ENCODE results near the gene PDGFC.

PDGFC gene

DNA sequence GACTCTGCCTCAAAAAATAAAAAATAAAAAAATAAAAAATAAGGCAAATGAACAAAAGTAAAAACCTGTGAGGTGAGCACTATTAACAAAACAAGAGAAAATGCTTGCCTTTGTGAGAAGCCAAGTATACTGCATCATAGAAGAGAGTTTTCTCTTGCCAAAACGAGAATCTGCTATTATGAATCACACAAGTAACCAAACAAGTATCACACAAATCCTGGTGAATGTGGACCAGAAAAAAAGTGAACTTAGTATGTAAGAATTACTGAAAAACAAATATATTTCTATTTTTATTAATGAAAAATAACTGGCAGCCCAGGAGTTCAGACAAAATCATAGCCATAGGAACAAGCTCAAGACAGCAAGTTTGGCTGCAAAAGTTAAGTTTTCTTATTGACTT is 193.5 kb downstream of the PDGFC start:
- in situ Hi-C loops (cut with HindIII; ENCODE audit: low pct_ligation_motif_present, low pct_unique_long_range_greater_than_20kb, low sequenced_read_pairs), result no loop called here
- no peak for DNase-seq

DNA sequence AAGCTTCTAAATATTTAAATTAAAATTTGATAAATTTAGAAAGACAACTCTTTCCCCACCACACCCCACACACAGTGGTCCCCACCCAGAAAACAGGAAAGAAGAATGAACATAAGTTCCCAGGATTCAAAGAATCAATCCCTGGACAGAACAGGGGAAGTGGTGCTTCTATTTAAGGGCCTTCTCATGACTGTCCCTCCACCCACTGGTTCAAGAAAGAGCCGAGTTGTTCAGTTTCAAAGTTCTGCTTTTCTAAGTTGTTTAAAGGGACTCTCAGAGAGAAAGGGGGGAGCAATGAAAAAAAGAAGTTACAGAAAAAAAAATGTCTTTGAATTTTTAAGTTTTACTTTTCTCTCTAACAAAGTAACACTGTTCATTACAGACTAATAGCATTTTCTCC is 195.8 kb downstream of the PDGFC start:
- DNase-seq, result no peak

DNA sequence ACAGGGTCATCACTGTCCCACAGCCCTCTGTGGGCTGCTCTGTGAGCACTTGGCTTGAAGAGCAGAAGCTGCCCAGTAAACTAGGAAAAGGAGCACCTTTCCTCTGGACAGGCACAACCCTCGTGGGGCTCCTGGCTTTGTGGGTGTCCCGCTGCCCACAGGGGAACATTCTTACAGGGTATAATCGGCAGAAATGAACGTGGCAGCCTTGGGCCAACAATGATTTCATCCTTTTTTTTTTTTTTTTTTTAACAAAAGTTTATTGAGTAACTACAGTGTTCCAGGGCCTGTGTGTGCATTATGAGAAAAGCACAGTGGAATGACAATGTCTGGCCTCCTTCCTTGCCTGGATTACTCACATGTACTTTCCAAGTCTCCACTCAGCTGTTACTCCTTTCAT is 197.2 kb downstream of the PDGFC start:
- DNase-seq, result peak; percentile 69
- in situ Hi-C loops (cut with HindIII; ENCODE audit: low pct_ligation_motif_present, low pct_unique_long_range_greater_than_20kb, low sequenced_read_pairs), result no loop called here

More for the DNA sequence above, 195.8 kb downstream of the PDGFC start:
- in situ Hi-C loops (cut with HindIII; ENCODE audit: low pct_ligation_motif_present, low pct_unique_long_range_greater_than_20kb, low sequenced_read_pairs), result no loop called here

DNA sequence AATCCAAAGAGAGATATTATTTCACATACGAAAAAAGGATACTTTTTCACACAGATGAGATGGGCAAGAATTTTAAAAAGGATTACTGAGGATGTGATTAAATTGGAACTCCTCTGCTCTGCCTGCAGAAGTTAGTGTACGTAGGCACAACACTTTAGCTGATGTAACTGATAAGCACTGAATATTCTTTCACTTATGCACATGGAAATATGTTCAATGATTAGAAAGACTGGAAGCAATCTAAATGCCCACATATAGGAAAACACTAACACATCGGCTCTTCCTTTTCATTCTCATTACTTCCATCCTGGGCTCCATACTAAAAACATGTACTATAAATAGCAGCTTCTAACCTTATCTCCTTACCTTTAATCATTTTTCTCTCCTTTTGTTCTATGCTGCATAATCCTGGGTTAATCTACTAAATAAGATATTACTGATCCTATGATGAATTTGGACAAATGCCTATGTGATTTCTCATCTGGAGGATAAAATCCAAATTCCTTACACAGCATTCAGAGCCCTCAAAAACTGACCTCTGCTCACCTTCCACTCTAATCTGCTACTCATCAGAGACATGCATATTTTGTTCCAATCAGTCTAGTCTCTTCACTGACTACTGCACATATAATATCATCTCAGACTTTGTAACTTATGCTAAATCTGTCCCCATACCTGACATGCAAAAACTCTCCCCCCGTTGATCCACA is 197.8 kb downstream of the PDGFC start:
- in situ Hi-C loops (cut with HindIII; ENCODE audit: low pct_ligation_motif_present, low pct_unique_long_range_greater_than_20kb, low sequenced_read_pairs), result no loop called here

DNA sequence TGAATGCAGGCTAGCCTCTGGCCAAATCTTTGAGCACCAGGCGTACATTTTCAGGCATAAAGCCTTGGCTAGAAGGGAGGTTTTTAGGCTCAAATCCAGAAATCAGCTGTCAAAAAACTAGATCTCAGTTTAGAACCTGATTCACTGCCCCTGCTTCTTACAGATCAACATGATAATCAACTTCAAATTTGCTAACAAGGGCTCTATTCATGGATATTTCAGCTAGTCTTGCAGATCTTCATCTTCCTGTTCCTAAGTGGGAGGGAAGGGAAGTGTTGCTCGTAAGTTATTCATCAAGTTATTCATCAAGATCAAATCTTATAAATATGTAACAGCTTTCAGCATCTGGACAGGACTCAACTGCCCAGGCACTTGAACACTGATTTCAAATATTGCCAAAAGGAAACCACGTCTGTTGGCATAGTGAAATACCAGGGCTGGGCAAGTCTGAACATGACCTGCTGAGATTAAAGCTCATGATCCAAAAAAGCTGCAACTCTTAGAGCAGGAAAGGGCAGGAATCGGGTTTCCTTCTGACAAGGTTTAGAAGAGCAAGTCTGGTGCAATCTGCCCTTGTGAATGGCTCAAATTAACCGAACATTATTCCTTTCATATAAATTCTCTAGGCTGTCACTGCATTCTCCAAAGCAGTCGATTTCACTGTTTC is 200.3 kb downstream of the PDGFC start:
- DNase-seq, result peak; percentile 87
- in situ Hi-C loops (cut with HindIII; ENCODE audit: low pct_ligation_motif_present, low pct_unique_long_range_greater_than_20kb, low sequenced_read_pairs), result no loop called here

More for the DNA sequence above, 197.8 kb downstream of the PDGFC start:
- peak; percentile 27 for DNase-seq

DNA sequence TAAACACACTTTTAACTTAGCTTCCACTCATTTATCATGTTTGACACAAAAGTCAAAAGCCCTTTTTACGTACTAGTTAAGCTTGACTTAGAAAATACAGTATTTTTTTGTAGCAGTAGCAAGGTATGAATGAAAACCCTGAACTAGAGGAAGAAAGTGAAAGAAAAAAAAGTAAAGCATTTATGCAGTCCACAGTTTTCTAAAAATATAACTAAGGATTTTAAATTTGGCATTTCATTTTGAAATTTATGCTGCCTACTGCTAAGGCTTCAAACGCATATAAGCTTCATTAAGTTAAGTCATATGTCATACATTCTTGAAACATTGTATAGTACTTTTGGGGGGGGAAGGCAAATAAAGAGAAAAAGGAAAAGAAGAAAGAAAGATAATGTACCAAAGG is 201.5 kb downstream of the PDGFC start:
- no peak for DNase-seq
- in situ Hi-C loops (cut with HindIII; ENCODE audit: low pct_ligation_motif_present, low pct_unique_long_range_greater_than_20kb, low sequenced_read_pairs), result no loop called here

DNA sequence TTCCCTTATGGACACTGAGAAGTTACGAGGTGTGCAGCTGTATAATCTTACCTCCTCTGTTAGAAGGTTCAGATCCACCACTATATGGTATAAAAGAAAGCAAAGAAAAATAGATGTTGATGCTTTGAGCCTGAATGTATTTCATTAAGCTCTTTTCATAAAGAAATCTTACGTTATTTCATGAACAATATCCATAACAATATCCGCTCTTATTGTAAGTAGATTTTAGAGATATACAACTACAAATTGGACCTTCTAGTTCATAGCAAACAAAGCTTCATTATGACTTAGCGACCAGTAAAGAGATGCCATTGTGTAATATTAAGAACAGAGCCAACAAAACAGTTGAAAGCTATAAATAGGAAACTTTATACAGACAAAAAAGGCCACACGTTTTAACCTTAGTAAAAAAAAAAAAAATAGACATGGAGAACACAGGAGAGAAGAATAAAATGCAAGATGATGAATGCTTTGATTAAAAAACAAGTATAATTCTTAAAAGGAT is 203.6 kb downstream of the PDGFC start:
- in situ Hi-C loops (cut with HindIII; ENCODE audit: low pct_ligation_motif_present, low pct_unique_long_range_greater_than_20kb, low sequenced_read_pairs), result no loop called here

DNA sequence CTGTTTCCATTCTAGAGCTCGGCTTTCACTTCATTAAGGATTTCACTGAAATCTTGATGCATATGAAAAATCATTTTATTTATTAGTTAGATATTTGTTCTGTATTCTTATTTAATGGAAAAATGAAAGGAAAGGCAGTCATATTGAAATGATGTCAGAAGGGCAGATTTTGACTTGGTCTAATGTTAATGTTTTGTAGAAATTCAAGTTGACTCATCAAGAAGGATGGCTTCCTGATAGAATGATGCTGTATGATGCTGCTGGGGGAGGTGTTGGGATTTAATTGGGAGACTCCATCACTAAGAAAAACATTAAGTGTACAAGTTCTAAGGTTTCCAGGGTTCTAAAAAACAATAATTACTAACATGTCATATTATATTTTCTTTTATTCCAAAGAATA is 204.8 kb downstream of the PDGFC start:
- peak; percentile 35 for DNase-seq

More for the DNA sequence above, 203.6 kb downstream of the PDGFC start:
- DNase-seq, result no peak

DNA sequence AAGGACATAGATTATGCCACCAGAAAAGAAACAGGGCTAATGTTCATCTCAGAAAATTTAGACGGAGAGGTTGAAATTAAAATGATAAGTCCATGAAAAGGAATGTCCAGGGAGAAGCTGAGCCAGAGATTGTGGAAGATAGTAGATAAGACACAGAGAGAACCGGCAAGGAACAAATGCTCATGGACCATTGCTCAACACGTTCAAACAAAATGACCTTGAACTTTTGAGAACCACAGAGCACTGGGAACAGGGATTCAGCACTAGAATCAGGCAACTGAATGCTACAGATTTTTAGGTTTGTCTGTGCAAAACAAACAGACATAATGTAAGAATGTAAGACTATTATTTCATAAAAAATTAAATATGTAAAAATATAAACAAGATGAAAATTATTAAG is 206.3 kb downstream of the PDGFC start:
- no peak for DNase-seq
- in situ Hi-C loops (cut with HindIII; ENCODE audit: low pct_ligation_motif_present, low pct_unique_long_range_greater_than_20kb, low sequenced_read_pairs), result no loop called here

More for the DNA sequence above, 204.8 kb downstream of the PDGFC start:
- in situ Hi-C loops (cut with HindIII; ENCODE audit: low pct_ligation_motif_present, low pct_unique_long_range_greater_than_20kb, low sequenced_read_pairs), result no loop called here

DNA sequence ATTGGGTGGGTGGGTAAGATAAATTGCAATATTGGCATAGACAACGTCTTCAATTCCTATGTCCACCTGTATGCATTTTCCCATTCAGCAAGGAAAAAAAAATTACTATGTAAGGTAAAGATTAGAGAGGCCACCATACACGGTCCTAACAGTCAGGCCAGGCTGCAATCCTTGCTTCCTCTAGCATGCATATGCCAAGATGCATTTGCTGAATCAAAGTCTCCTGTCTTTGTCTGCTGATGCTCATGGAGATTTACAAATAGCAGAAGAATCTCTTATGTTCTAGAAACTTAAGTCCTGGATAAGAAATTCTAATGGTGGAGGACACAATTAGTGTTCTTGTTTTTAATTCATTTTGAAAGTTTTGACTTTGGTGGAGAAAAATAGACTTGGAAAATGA is 206.8 kb downstream of the PDGFC start:
- in situ Hi-C loops (cut with HindIII; ENCODE audit: low pct_ligation_motif_present, low pct_unique_long_range_greater_than_20kb, low sequenced_read_pairs), result no loop called here
- DNase-seq, result no peak

DNA sequence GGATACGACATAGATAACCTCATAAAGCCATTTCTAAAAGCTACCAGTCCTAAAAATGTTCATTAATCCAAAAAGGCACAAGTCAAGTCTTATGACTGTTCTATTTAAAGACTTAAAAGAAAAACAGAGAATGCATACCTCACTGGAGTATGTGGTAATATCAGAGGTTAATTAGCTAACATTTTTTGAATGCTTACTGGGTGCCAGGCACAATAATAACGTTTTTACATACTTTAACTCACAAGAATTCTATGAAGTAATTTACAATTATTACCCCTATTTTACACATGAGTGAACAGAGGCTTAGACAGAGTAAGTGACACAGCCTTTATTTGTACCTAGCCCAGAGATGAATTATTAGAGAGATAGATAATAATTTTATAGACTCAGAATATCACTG is 207.5 kb downstream of the PDGFC start:
- in situ Hi-C loops (cut with HindIII; ENCODE audit: low pct_ligation_motif_present, low pct_unique_long_range_greater_than_20kb, low sequenced_read_pairs), result no loop called here
- DNase-seq, result no peak

DNA sequence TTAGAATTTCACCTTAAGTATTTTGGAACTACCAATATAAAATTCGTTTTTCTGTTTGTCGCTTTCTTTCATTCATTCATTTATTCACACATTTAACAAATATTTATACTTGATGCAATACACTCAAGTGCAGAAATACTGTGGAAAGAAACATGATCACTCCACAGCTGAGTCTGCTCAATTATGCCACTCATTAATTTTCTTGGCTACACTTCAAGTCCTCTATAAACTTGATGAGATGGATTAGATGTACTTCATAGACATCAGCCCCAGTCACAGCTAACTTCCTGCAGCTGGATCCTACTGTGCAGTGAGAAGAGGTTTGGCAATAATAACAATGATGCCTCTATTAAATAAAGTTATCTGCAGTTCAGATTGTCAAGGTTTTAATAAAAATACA is 208.1 kb downstream of the PDGFC start:
- no peak for DNase-seq
- in situ Hi-C loops (cut with HindIII; ENCODE audit: low pct_ligation_motif_present, low pct_unique_long_range_greater_than_20kb, low sequenced_read_pairs), result no loop called here

DNA sequence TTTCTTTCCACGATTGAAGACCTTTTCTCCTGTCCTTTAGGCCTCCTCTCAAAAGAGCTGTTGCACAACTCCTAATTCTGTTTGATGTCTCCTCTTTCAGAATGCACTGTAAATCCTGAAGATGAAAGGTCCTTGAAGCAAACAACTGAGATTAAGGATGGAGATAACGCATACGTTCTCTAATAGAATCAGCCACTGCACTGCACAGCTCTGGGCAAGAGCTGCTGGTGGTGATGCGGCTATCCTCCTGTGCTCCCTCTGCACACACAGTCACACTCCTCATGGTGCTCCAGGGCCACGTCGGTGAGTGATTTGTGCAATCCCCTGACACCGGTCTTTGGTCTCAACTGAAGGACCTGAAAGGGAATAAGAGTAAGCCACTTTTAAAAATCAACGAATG is 208.7 kb downstream of the PDGFC start:
- no peak for DNase-seq

DNA sequence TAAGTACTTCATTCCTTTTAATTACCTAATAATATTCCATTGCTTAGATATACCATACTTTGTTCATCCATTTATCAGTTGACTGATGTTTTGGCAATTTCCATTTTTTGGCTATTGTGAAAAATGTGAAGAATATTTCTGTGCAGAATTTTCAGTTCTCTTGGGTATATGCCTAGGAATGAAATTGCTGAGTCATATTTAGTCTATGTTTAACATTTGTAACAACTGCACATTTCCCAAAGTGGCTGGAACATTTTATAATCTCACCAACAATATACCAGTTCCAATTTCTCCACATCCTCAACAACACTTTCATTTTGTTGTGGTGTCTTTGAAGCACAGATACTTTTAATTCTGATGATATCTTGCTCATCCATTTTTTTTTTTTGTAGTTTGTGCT is 215.5 kb downstream of the PDGFC start:
- no peak for DNase-seq
- in situ Hi-C loops (cut with HindIII; ENCODE audit: low pct_ligation_motif_present, low pct_unique_long_range_greater_than_20kb, low sequenced_read_pairs), result no loop called here

More for the DNA sequence above, 208.7 kb downstream of the PDGFC start:
- in situ Hi-C loops (cut with HindIII; ENCODE audit: low pct_ligation_motif_present, low pct_unique_long_range_greater_than_20kb, low sequenced_read_pairs), result no loop called here

DNA sequence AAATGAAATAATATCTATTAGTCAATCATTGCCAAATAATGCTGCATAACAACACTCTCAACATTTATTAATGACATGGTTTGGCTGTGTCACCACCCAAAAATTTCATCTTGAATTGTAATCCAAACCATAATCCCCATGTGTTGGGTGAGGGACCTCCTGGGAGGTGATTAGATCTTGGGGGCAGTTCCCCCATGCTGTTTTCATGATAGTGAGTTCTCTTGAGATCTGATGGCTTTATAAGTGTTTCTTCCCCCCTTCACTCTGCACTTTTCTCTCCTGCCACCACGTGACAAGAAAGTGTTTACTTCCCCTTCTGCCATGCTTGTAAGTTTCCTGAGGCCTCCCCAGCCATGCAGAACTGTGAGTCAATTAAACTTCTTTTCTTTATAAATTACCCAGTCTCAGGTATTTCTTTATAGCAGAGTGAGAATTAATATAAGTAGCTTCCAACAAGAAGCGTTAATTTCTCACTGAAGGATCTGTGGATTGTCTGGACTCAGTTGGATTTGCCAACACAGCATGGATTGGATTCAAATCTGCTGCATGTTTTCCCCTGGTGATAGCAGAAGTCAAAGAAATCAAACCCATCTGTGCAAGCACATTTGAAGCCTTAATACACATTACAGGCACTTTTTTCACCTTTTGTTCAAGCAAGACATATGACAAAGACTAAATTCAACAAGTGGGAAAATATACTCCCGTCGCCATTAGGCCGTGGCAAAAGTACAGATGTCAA is 216.6 kb downstream of the PDGFC start:
- DNase-seq, result no peak
- in situ Hi-C loops (cut with HindIII; ENCODE audit: low pct_ligation_motif_present, low pct_unique_long_range_greater_than_20kb, low sequenced_read_pairs), result no loop called here

DNA sequence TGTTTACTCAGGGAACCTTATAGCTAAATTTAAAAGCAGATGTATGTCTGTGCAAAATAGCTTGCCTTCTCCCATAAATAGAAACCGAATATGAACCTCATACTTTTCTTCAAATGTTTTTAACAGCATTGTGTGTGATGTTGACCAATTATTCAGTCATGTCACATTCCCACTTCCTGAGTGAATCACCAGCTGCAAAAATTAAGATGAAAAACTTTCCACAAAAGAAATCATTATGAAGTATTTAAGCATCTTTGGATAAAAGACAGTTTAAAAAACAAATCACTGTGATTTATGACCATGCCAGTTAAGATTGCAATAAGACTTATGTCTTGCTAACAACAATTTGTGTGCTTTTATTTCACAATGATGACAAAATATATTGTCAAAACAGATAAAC is 220.1 kb downstream of the PDGFC start:
- DNase-seq, result no peak
- in situ Hi-C loops (cut with HindIII; ENCODE audit: low pct_ligation_motif_present, low pct_unique_long_range_greater_than_20kb, low sequenced_read_pairs), result no loop called here

DNA sequence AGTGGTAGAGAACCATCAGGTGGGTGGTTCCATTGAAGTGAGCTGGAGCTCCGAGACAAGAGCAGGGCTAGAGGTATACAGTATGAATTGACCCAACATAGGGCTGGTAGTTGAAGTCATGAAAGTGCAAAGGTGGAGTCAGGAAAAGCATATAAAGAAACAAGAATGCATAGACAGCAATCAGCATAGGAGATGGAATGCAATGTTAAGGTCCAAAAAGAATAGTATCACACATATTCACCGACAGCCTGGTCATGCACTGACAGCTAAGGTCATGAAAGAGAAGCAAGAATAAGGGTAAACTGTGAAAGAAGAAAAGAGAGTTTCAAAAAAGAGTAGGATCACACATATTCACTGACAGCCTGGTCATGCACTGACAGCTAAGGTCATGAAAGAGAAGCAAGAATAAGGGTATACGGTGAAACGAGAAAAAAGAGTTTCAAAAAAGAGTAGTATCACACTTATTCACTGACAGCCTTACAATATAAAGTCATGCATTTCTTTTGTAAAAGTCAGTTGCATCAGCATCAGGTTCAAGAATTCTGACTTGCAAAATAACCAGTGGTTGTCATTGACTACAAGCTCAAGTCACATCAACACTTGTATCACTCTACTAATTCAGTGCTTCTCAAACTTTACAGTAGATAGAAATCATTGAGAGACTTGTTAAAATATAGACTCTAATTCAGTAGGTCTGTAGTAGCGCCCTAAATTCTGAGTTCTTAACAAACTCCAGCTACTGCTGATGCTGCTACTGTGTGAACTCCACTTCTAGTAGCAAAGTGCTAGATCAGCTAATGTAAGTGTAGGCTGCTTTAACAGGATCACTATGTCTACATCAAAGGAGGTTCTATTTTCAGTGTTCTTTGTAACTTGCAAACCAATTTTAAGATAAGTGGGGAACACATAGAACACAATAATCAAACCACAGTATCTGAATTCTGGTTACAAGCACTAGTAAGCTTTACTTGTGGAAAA is 221.9 kb downstream of the PDGFC start:
- no peak for DNase-seq
- in situ Hi-C loops (cut with HindIII; ENCODE audit: low pct_ligation_motif_present, low pct_unique_long_range_greater_than_20kb, low sequenced_read_pairs), result no loop called here

DNA sequence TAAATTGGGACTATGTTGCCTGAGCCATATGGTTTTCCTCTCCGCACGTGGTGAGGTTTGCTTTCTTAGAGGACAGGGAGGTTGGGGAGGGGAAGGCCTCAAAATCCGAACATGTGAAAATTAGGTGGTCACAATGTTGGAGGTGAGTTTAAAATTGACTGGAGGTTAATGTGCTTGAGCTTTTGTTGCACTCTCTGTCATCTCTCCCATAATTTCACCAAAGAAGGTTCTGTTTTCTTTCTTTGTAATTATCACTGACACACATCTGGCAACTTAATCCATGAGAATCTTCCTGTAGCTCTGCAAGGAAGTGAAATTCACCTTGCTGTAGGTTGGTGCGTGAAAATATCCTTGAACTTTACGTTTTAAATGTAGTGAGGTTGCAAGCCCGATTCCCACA is 225.5 kb downstream of the PDGFC start:
- no peak for DNase-seq
- in situ Hi-C loops (cut with HindIII; ENCODE audit: low pct_ligation_motif_present, low pct_unique_long_range_greater_than_20kb, low sequenced_read_pairs), result no loop called here
